ENCODE data around the gene XXYLT1. TPM values are rescaled to one million over a fixed set of nuclear protein-coding genes. Genes with fewer than 3 reads are reported as not detected.

Gene XXYLT1
- total RNA-seq, 4 donors from 2014 or later: 9.6 to 17.7 (median 13.2) TPM

- no peak for TF ChIP-seq POLR2A (IDR thresholded peaks at IDR 0.05)
- no peak for TF ChIP-seq CTCF (IDR thresholded peaks at IDR 0.05)
- no peak for TF ChIP-seq EP300 (IDR thresholded peaks at IDR 0.05)
- Histone ChIP-seq H3K4me3 (no peak overlapping the region), H3K4me1 (peaks cover 0 to 53% (median 10%) of the 10 kb centered on the region in 4 donors), H3K27ac (no peak overlapping the region), H3K36me3 (peaks cover 0 to 4% (median 0%) of the 10 kb centered on the region in 3 donors), H3K9me3 (no peaks in the 10 kb centered on the region), H3K27me3 (no peaks in the 10 kb centered on the region)
- WGBS, 2 donors: 89% methylated on average over 16 of the region's 16 CpGs
- DNase-seq (ENCODE audit: low spot score in 2 of 2): no peak
Observed at GRCh38 chr3:195257454-195258448, 13.2 kb downstream of the XXYLT1 start.

- Histone ChIP-seq H3K4me1 (peaks cover 0 to 54% (median 10%) of the 10 kb centered on the region in 4 donors), H3K36me3 (peaks cover 0 to 4% (median 0%) of the 10 kb centered on the region in 3 donors), H3K9me3 (no peaks in the 10 kb centered on the region), H3K4me3 (no peak overlapping the region), H3K27me3 (no peaks in the 10 kb centered on the region), H3K27ac (no peak overlapping the region)
- whole genome bisulfite sequencing, 2 donors: 91 to 99% methylated on average over 10 to 19 of the region's 19 CpGs
- DNase-seq (ENCODE audit: low spot score in 2 of 2): no peak
- TF ChIP-seq CTCF (IDR thresholded peaks at IDR 0.05) (no peak), POLR2A (IDR thresholded peaks at IDR 0.05) (no peak), EP300 (IDR thresholded peaks at IDR 0.05) (no peak)
Observed at GRCh38 chr3:195256639-195257453, 14.1 kb downstream of the XXYLT1 start.

- no peaks in the 10 kb centered on the region for H3K9me3 ChIP-seq
- H3K4me1 ChIP-seq: peaks cover 0 to 60% (median 10%) of the 10 kb centered on the region in 4 donors
- no peak overlapping the region for H3K4me3 ChIP-seq
- no peak overlapping the region for H3K27ac ChIP-seq
- H3K36me3 ChIP-seq: peaks cover 0 to 4% (median 0%) of the 10 kb centered on the region in 3 donors
- no peak for DNase-seq (ENCODE audit: low spot score in 2 of 2)
- H3K27me3 ChIP-seq: no peaks in the 10 kb centered on the region
- 78 to 81% methylated on average over 20 to 22 of the region's 22 CpGs for WGBS, 2 donors
- no peak for TF ChIP-seq EP300 (IDR thresholded peaks at IDR 0.05)
- no peak for TF ChIP-seq POLR2A (IDR thresholded peaks at IDR 0.05)
- TF ChIP-seq CTCF (IDR thresholded peaks at IDR 0.05): no peak
Observed at GRCh38 chr3:195255571-195256501, 15.1 kb downstream of the XXYLT1 start.

- DNase-seq (ENCODE audit: low spot score in 2 of 2): no peak
- H3K4me3 ChIP-seq: no peak overlapping the region
- no peaks in the 10 kb centered on the region for H3K27me3 ChIP-seq
- H3K27ac ChIP-seq: no peak overlapping the region
- TF ChIP-seq CTCF (IDR thresholded peaks at IDR 0.05): no peak
- no peak for TF ChIP-seq POLR2A (IDR thresholded peaks at IDR 0.05)
- TF ChIP-seq EP300 (IDR thresholded peaks at IDR 0.05): no peak
- no peaks in the 10 kb centered on the region for H3K9me3 ChIP-seq
- peaks cover 0 to 58% (median 8%) of the 10 kb centered on the region in 4 donors for H3K4me1 ChIP-seq
- H3K36me3 ChIP-seq: peaks cover 0 to 4% (median 0%) of the 10 kb centered on the region in 3 donors
- 80 to 90% methylated on average over 13 of the region's 13 CpGs for WGBS, 2 donors
Observed at GRCh38 chr3:195255176-195255500, 15.8 kb downstream of the XXYLT1 start.

All from tibial nerve (tissue), 4 donors.